Inferior parietal cortex (tissue), 1 donor: ENCODE measurements around the gene PTX4.
"Not testable (repeated sequence)": the region's sequence is repeated elsewhere in the genome, so short reads cannot be mapped to it uniquely, and the experiment has no call there.

ENCODE experiments used
- DNase-seq: peaks from one replicate; pipeline ENCODE4 v3.0.0-alpha.2; 2016; ENCODE audit errors: extremely low spot score

Gene PTX4

GRCh38 chr16:1443980-1444729 is 44.6 kb downstream of the PTX4 start, which contains the start of gene CCDC154:
TSS of gene CCDC154 (minus strand) at chr16:1444556. CDS start at chr16:1444322, 234 bp downstream.
- DNase-seq = no peak

- no peak for DNase-seq
Measured at GRCh38 chr16:1443403-1443973, 45.3 kb downstream of the PTX4 start.

GRCh38 chr16:1442697-1443096 is 46.0 kb downstream of the PTX4 start:
- no peak for DNase-seq

GRCh38 chr16:1441391-1441829 is 47.3 kb downstream of the PTX4 start:
- DNase-seq = no peak

GRCh38 chr16:1439699-1440074 is 49.1 kb downstream of the PTX4 start:
- not testable (repeated sequence) for DNase-seq

- DNase-seq = no peak
Measured at GRCh38 chr16:1439058-1439698, 49.6 kb downstream of the PTX4 start.

GRCh38 chr16:1438229-1439057 is 50.3 kb downstream of the PTX4 start:
- DNase-seq = no peak

GRCh38 chr16:1437606-1438005 is 51.1 kb downstream of the PTX4 start:
- no peak for DNase-seq

GRCh38 chr16:1436731-1437355 is 51.9 kb downstream of the PTX4 start:
- no peak for DNase-seq

- DNase-seq = no peak
Measured at GRCh38 chr16:1435921-1436697, 52.6 kb downstream of the PTX4 start.
